ENCODE data around the gene EML4.

The EML4 gene

DNA sequence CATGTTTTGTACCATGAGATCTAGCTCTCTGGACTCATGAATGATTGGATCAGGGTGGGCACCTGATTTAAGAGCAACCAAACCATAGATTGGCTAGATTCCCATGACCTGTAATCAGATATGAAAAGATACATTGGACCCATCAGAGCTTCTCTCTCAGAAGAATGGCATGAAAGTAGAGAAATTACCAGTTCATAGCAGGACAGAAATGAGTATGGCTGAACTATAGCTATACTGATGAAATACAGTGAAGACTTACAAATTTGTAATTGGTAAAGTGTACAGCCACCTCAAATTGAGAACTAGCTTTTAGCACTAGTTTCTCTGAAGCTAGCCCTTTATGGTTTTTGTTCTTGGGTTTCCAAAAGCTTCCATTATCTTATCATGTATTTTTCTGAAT, 19.0 kb upstream of the EML4 start:
- no peak overlapping the region for H3K27ac ChIP-seq (ENCODE audit: insufficient read depth in 1 of 2, low read depth in 1 of 2, low read length in 2 of 2, poor library complexity in 1 of 2, severe bottlenecking in 2 of 2)
- no peak for DNase-seq
- CTCF ChIA-PET: interaction anchor here (2.1 to 2.8 kb wide), 2 partner anchors 9 to 17 kb away, joined by 6 to 8 read pairs; no protein-coding TSS in a partner anchor
- peaks cover 0 to 3% (median 0%) of the 10 kb centered on the region in 5 experiments for H3K9me3 ChIP-seq (ENCODE audit: control extremely low read depth in 1 of 5, control insufficient read depth in 4 of 5, insufficient read depth in 2 of 5, low read depth in 1 of 5, low read length in 4 of 5)
- H3K36me3 ChIP-seq (ENCODE audit: control insufficient read depth in 4 of 4, insufficient read depth in 4 of 4, low read length in 3 of 4): no peaks in the 10 kb centered on the region
- H3K4me1 ChIP-seq (ENCODE audit: control extremely low read depth in 1 of 4, control insufficient read depth in 4 of 4, insufficient read depth in 4 of 4, low read length in 3 of 4): no peaks in the 10 kb centered on the region
- no peak overlapping the region for H3K4me3 ChIP-seq (ENCODE audit: control insufficient read depth in 1 of 7, extremely low read depth in 1 of 7, insufficient read depth in 4 of 7, low read depth in 2 of 7, low read length in 6 of 7)
- POLR2A ChIA-PET: interaction anchor here (1.0 kb wide), 1 partner anchor 14 kb away, joined by 4 read pairs; no protein-coding TSS in a partner anchor
- H3K27me3 ChIP-seq (replicated peaks in 2 of 5; ENCODE audit: control insufficient read depth in 4 of 5, insufficient read depth in 5 of 5, low read length in 4 of 5): no peaks in the 10 kb centered on the region

- H3K9me3 ChIP-seq (ENCODE audit: control extremely low read depth in 1 of 5, control insufficient read depth in 4 of 5, insufficient read depth in 2 of 5, low read depth in 1 of 5, low read length in 4 of 5): peaks cover 0 to 3% (median 0%) of the 10 kb centered on the region in 5 experiments
- H3K36me3 ChIP-seq (ENCODE audit: control insufficient read depth in 4 of 4, insufficient read depth in 4 of 4, low read length in 3 of 4): no peaks in the 10 kb centered on the region
- ChIA-PET CTCF (no interaction called here), POLR2A (no interaction called here)
- 100% methylated on average over 2 of the region's 4 CpGs for WGBS (ENCODE audit: insufficient coverage)
- H3K27me3 ChIP-seq (replicated peaks in 2 of 5; ENCODE audit: control insufficient read depth in 4 of 5, insufficient read depth in 5 of 5, low read length in 4 of 5): no peaks in the 10 kb centered on the region
- no peak overlapping the region for H3K27ac ChIP-seq (ENCODE audit: insufficient read depth in 1 of 2, low read depth in 1 of 2, low read length in 2 of 2, poor library complexity in 1 of 2, severe bottlenecking in 2 of 2)
- H3K4me1 ChIP-seq (ENCODE audit: control extremely low read depth in 1 of 4, control insufficient read depth in 4 of 4, insufficient read depth in 4 of 4, low read length in 3 of 4): no peaks in the 10 kb centered on the region
- no peak overlapping the region for H3K4me3 ChIP-seq (ENCODE audit: control insufficient read depth in 1 of 7, extremely low read depth in 1 of 7, insufficient read depth in 4 of 7, low read depth in 2 of 7, low read length in 6 of 7)
- no peak for DNase-seq
These were observed 15.1 kb upstream of the EML4 start for GRCh38 chr2:42153944-42154581.

DNA sequence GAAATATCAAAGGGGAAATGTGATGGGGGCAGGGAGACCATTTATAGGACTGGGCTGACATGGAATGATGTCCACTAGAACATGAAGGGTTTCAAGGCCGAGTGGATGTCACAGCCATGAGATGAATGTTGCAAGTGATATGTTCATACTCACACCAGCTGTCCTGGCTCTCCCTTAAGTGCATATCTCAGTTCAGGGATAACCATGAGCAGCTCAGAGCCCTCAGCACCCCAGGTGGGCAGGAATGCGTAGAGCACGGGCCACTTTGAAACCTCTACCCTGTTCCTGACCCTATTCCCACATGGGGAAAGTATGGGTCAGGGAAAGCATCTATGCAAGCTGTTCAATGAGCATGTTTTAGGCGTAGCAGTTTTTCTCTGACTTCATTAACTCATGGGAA, 12.4 kb upstream of the EML4 start:
- WGBS (ENCODE audit: insufficient coverage): 94% methylated on average over 3 of the region's 4 CpGs
- ChIA-PET POLR2A (no interaction called here), CTCF (interaction anchor here (1.0 to 1.6 kb wide), 4 partner anchors 11 to 65 kb away, joined by 3 to 6 read pairs (median 4); no protein-coding TSS in a partner anchor)
- H3K36me3 ChIP-seq (ENCODE audit: control insufficient read depth in 4 of 4, insufficient read depth in 4 of 4, low read length in 3 of 4): no peaks in the 10 kb centered on the region
- H3K27ac ChIP-seq (ENCODE audit: insufficient read depth in 1 of 2, low read depth in 1 of 2, low read length in 2 of 2, poor library complexity in 1 of 2, severe bottlenecking in 2 of 2): no peak overlapping the region
- H3K4me1 ChIP-seq (ENCODE audit: control extremely low read depth in 1 of 4, control insufficient read depth in 4 of 4, insufficient read depth in 4 of 4, low read length in 3 of 4): no peaks in the 10 kb centered on the region
- DNase-seq: no peak
- no peak overlapping the region for H3K4me3 ChIP-seq (ENCODE audit: control insufficient read depth in 1 of 7, extremely low read depth in 1 of 7, insufficient read depth in 4 of 7, low read depth in 2 of 7, low read length in 6 of 7)
- no peaks in the 10 kb centered on the region for H3K27me3 ChIP-seq (replicated peaks in 2 of 5; ENCODE audit: control insufficient read depth in 4 of 5, insufficient read depth in 5 of 5, low read length in 4 of 5)
- peaks cover 0 to 3% (median 0%) of the 10 kb centered on the region in 5 experiments for H3K9me3 ChIP-seq (ENCODE audit: control extremely low read depth in 1 of 5, control insufficient read depth in 4 of 5, insufficient read depth in 2 of 5, low read depth in 1 of 5, low read length in 4 of 5)

- no peaks in the 10 kb centered on the region for H3K9me3 ChIP-seq (ENCODE audit: control extremely low read depth in 1 of 5, control insufficient read depth in 4 of 5, insufficient read depth in 2 of 5, low read depth in 1 of 5, low read length in 4 of 5)
- H3K27me3 ChIP-seq (replicated peaks in 2 of 5; ENCODE audit: control insufficient read depth in 4 of 5, insufficient read depth in 5 of 5, low read length in 4 of 5): peaks cover 0 to 2% (median 0%) of the 10 kb centered on the region in 5 experiments
- H3K4me3 ChIP-seq (ENCODE audit: control insufficient read depth in 1 of 7, extremely low read depth in 1 of 7, insufficient read depth in 4 of 7, low read depth in 2 of 7, low read length in 6 of 7): no peak overlapping the region
- H3K4me1 ChIP-seq (ENCODE audit: control extremely low read depth in 1 of 4, control insufficient read depth in 4 of 4, insufficient read depth in 4 of 4, low read length in 3 of 4): no peaks in the 10 kb centered on the region
- H3K36me3 ChIP-seq (ENCODE audit: control insufficient read depth in 4 of 4, insufficient read depth in 4 of 4, low read length in 3 of 4): no peaks in the 10 kb centered on the region
- H3K27ac ChIP-seq (ENCODE audit: insufficient read depth in 1 of 2, low read depth in 1 of 2, low read length in 2 of 2, poor library complexity in 1 of 2, severe bottlenecking in 2 of 2): no peak overlapping the region
- ChIA-PET POLR2A (no interaction called here), CTCF (interaction anchor here (1.2 kb wide), 1 partner anchor 74 kb away, joined by 3 read pairs; no protein-coding TSS in a partner anchor)
- no peak for DNase-seq
These were observed 7.7 kb upstream of the EML4 start for GRCh38 chr2:42161444-42161843.

DNA sequence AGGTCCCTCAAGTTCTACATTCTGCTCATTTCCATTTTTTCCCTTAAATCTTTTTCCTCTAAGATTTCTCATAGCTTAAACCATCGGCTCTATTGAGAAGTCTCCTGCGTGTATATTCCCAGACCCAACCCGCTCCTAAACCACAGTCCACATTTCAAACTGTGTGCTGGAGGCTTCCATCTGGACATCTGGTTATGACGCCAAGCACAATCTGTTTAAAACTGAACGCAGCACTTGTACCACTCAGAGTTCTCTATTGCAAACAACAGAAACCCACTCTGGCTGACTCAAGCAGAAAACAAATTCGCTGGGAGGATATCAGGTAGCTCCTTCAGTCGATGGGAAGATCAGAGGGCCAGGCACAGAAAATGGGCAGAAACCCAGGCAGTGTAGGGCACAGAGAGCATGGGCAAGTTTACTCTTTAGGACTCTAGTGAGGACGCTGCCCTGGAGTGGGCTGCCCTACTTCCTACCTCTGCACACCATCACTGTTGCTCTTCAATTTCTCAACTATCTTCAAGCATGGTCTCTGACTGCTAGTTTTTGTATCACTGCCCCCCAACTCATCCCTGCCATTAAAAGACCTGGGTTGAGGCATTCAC, 5.6 kb upstream of the EML4 start:
- H3K27me3 ChIP-seq (replicated peaks in 2 of 5; ENCODE audit: control insufficient read depth in 4 of 5, insufficient read depth in 5 of 5, low read length in 4 of 5): peaks cover 0 to 2% (median 0%) of the 10 kb centered on the region in 5 experiments
- no peak overlapping the region for H3K4me3 ChIP-seq (ENCODE audit: control insufficient read depth in 1 of 7, extremely low read depth in 1 of 7, insufficient read depth in 4 of 7, low read depth in 2 of 7, low read length in 6 of 7)
- ChIA-PET CTCF (no interaction called here), POLR2A (no interaction called here)
- no peak overlapping the region for H3K27ac ChIP-seq (ENCODE audit: insufficient read depth in 1 of 2, low read depth in 1 of 2, low read length in 2 of 2, poor library complexity in 1 of 2, severe bottlenecking in 2 of 2)
- H3K36me3 ChIP-seq (ENCODE audit: control insufficient read depth in 4 of 4, insufficient read depth in 4 of 4, low read length in 3 of 4): no peaks in the 10 kb centered on the region
- peaks cover 0 to under 1% (median 0%) of the 10 kb centered on the region in 4 experiments for H3K4me1 ChIP-seq (ENCODE audit: control extremely low read depth in 1 of 4, control insufficient read depth in 4 of 4, insufficient read depth in 4 of 4, low read length in 3 of 4)
- no peaks in the 10 kb centered on the region for H3K9me3 ChIP-seq (ENCODE audit: control extremely low read depth in 1 of 5, control insufficient read depth in 4 of 5, insufficient read depth in 2 of 5, low read depth in 1 of 5, low read length in 4 of 5)
- DNase-seq: no peak
- WGBS (ENCODE audit: insufficient coverage): 97% methylated on average over 8 of the region's 8 CpGs

- POLR2A ChIA-PET: interaction anchor here (0.6 kb wide), 1 partner anchor 22 kb away, joined by 4 read pairs; no protein-coding TSS in a partner anchor
These were observed 5.1 kb upstream of the EML4 start for GRCh38 chr2:42164046-42164445.

DNA sequence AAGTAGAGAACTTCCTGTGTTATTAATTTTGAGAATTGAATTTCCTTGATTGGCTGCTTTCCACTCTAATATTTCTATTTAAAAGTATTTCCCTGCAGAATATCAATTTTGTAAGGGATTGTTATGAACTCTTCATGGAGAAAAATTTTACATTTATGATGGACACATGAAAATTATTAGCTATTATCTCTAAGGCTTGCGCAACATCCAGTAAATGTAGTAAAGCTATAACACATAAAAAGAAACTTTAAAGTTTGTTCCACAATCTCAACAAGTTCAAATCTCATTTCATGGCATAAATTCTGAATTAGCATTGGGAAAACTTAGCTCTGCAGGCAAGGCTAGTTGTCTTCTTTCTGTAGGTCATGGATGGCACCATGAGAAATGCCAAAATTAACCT, 4.2 kb upstream of the EML4 start:
- peaks cover under 1 to 11% (median 9%) of the 10 kb centered on the region in 4 experiments for H3K4me1 ChIP-seq (ENCODE audit: control extremely low read depth in 1 of 4, control insufficient read depth in 4 of 4, insufficient read depth in 4 of 4, low read length in 3 of 4)
- DNase-seq: no peak
- no peak overlapping the region for H3K27ac ChIP-seq (ENCODE audit: insufficient read depth in 1 of 2, low read depth in 1 of 2, low read length in 2 of 2, poor library complexity in 1 of 2, severe bottlenecking in 2 of 2)
- no peak overlapping the region for H3K4me3 ChIP-seq (ENCODE audit: control insufficient read depth in 1 of 7, extremely low read depth in 1 of 7, insufficient read depth in 4 of 7, low read depth in 2 of 7, low read length in 6 of 7)
- no peaks in the 10 kb centered on the region for H3K9me3 ChIP-seq (ENCODE audit: control extremely low read depth in 1 of 5, control insufficient read depth in 4 of 5, insufficient read depth in 2 of 5, low read depth in 1 of 5, low read length in 4 of 5)
- no peaks in the 10 kb centered on the region for H3K36me3 ChIP-seq (ENCODE audit: control insufficient read depth in 4 of 4, insufficient read depth in 4 of 4, low read length in 3 of 4)
- ChIA-PET POLR2A (no interaction called here), CTCF (no interaction called here)
- whole genome bisulfite sequencing (ENCODE audit: insufficient coverage): no CpG with 5 or more reads among the region's 1 CpG
- H3K27me3 ChIP-seq (replicated peaks in 2 of 5; ENCODE audit: control insufficient read depth in 4 of 5, insufficient read depth in 5 of 5, low read length in 4 of 5): peaks cover 0 to 2% (median 0%) of the 10 kb centered on the region in 5 experiments

More at GRCh38 chr2:42164046-42164445, 5.1 kb upstream of the EML4 start:
- no peak for DNase-seq
- CTCF ChIA-PET: no interaction called here
- Histone ChIP-seq H3K4me1 (ENCODE audit: control extremely low read depth in 1 of 4, control insufficient read depth in 4 of 4, insufficient read depth in 4 of 4, low read length in 3 of 4) (peaks cover 0 to 5% (median 3%) of the 10 kb centered on the region in 4 experiments), H3K4me3 (ENCODE audit: control insufficient read depth in 1 of 7, extremely low read depth in 1 of 7, insufficient read depth in 4 of 7, low read depth in 2 of 7, low read length in 6 of 7) (no peak overlapping the region), H3K27me3 (replicated peaks in 2 of 5; ENCODE audit: control insufficient read depth in 4 of 5, insufficient read depth in 5 of 5, low read length in 4 of 5) (peaks cover 0 to 2% (median 0%) of the 10 kb centered on the region in 5 experiments), H3K36me3 (ENCODE audit: control insufficient read depth in 4 of 4, insufficient read depth in 4 of 4, low read length in 3 of 4) (no peaks in the 10 kb centered on the region), H3K9me3 (ENCODE audit: control extremely low read depth in 1 of 5, control insufficient read depth in 4 of 5, insufficient read depth in 2 of 5, low read depth in 1 of 5, low read length in 4 of 5) (no peaks in the 10 kb centered on the region), H3K27ac (ENCODE audit: insufficient read depth in 1 of 2, low read depth in 1 of 2, low read length in 2 of 2, poor library complexity in 1 of 2, severe bottlenecking in 2 of 2) (no peak overlapping the region)
- 73% methylated on average over 3 of the region's 3 CpGs for WGBS (ENCODE audit: insufficient coverage)
